K562 (cell line): ENCODE results near the gene OTULIN. TPM values are rescaled to one million over a fixed set of nuclear protein-coding genes. Genes with fewer than 3 reads are reported as not detected.

Source experiments
- ARNT ChIP-seq, 2 experiments: fragments of 450-650 bp; IDR thresholded peaks; 2 replicates each; pipeline ENCODE4 v1.6.1; 2016; ENCODE audit warnings: mild to moderate bottlenecking in 1 of 2
- GABPB1 ChIP-seq: sonication (generic); formaldehyde crosslinking; IDR thresholded peaks from 2 replicates; pipeline ENCODE4 v1.8.0; 2022; ENCODE audit warnings: mild to moderate bottlenecking, missing genetic modification reagents
- GTF3C2 ChIP-seq: IDR thresholded peaks from 3 replicates; pipeline ENCODE4 v1.6.1; 2011; ENCODE audit warnings: borderline replicate concordance, mild to moderate bottlenecking, moderate library complexity; ENCODE audit not compliant: insufficient read length; ENCODE audit errors: extremely low read depth
- NR2C1 ChIP-seq, 2 experiments: fragments of 450-650 bp; IDR thresholded peaks; 2 replicates each; pipeline ENCODE4 v1.6.1; 2017; ENCODE audit warnings: mild to moderate bottlenecking in 2 of 2, antibody characterized with exemption in 1 of 2, inconsistent platforms in 1 of 2, missing compliant biosample characterization in 1 of 2, missing genetic modification characterization in 1 of 2
- RBM39 ChIP-seq: fragments of 200-400 bp; formaldehyde crosslinking; optimal IDR thresholded peaks from 2 replicates; pipeline ENCODE3; 2018; ENCODE audit warnings: low read depth, low read length
- RFX1 ChIP-seq: fragments of 450-650 bp; IDR thresholded peaks from 2 replicates; pipeline ENCODE4 v1.6.1; 2016; ENCODE audit warnings: mild to moderate bottlenecking, moderate library complexity
- SAFB ChIP-seq: fragments of 200-400 bp; formaldehyde crosslinking; IDR thresholded peaks from 2 replicates; pipeline ENCODE4 v1.6.1; 2017; ENCODE audit warnings: low read depth, low read length, borderline replicate concordance
- SAFB2 ChIP-seq: fragments of 200-400 bp; formaldehyde crosslinking; IDR thresholded peaks from 2 replicates; pipeline ENCODE4 v1.6.1; 2018; ENCODE audit warnings: borderline replicate concordance, low read length, low read depth, moderate library complexity; ENCODE audit not compliant: severe bottlenecking
- TAF1 ChIP-seq: IDR thresholded peaks from 2 replicates; pipeline ENCODE4 v1.6.1; 2011; ENCODE audit warnings: mild to moderate bottlenecking, low read length, moderate library complexity; ENCODE audit not compliant: insufficient read depth, control insufficient read depth, severe bottlenecking; ENCODE audit errors: extremely low read depth
- XRCC4 ChIP-seq: IDR thresholded peaks from one replicate; pipeline ENCODE4 v1.6.1; 2011; ENCODE audit not compliant: insufficient read depth, insufficient read length; ENCODE audit errors: extremely low read depth
- ZBTB34 ChIP-seq: fragments of 250-450 bp; sonication (Bioruptor Pico); IDR thresholded peaks from 2 replicates; pipeline ENCODE4 v1.8.0; 2021; ENCODE audit warnings: mild to moderate bottlenecking, moderate library complexity
- ZNF407 ChIP-seq: fragments of 450-650 bp; IDR thresholded peaks from 2 replicates; pipeline ENCODE4 v1.6.1; 2016; ENCODE audit warnings: low read depth
- ZNF76 ChIP-seq: fragments of 250-450 bp; sonication (Bioruptor Pico); IDR thresholded peaks from 2 replicates; pipeline ENCODE4 v1.4.0; 2020; ENCODE audit warnings: mild to moderate bottlenecking, moderate library complexity, borderline replicate concordance
- ZNF766 ChIP-seq: fragments of 200-800 bp; sonication (Bioruptor generic); conservative IDR thresholded peaks from 2 replicates; pipeline ENCODE4 v1.6.1; 2016; ENCODE audit warnings: missing genetic modification characterization, missing compliant biosample characterization
- polyA plus RNA-seq, 8 experiments: library from polyadenylated mRNA; depleted of rRNA in 4 of 8; stranded (reverse) in 5 of 8; unstranded in 3 of 8; fragments of >200 nt; fragmentation: Nextera tagmentation in 2 of 8; fragmentation: Illumina TruSeq in 1 of 8; extraction: Ambion mirVana in 2 of 8; extraction: Trizol in 1 of 8; gene quantifications; 2 replicates each; pipeline versions ENCODE4 v1.2.1 to v1.2.3, GENCODE V29; 2011 to 2014; ENCODE audit warnings: inconsistent platforms in 1 of 8, missing spikeins in 1 of 8
- total RNA-seq, 7 experiments: library from RNA; depleted of rRNA in 6 of 7; stranded (reverse); fragments of >200 nt in 6 of 7; fragmentation: Illumina TruSeq in 2 of 7; extraction: Trizol in 2 of 7; gene quantifications; 2 replicates each; pipeline versions ENCODE4 v1.2.1 to v1.2.3, GENCODE V29; 2011 to 2021; ENCODE audit warnings: low replicate concordance in 1 of 7

Gene OTULIN
- total and polyA plus RNA-seq, 9 of the 15 experiments (the other 6 are each of a cell fraction or from before 2014, with no cell fraction given): 3.3 to 33.6 (median 20.1) TPM

- TF ChIP-seq ZBTB34 (CRISPR knock-in tag) (no peak), ZNF766 (CRISPR knock-in tag) (no peak; the same call in 1 of the 2 replicates), NR2C1 (IDR thresholded peaks at IDR 0.05) (peak; percentile 94), NR2C1 (tag; IDR thresholded peaks at IDR 0.05) (peak; percentile 96), RFX1 (no peak), SAFB (peak; percentile 96), GABPB1 (CRISPR knock-in tag) (peak; percentile 56), ZNF407 (no peak), ARNT (IDR thresholded peaks at IDR 0.05) (no peak), GTF3C2 (no peak), ZNF76 (CRISPR knock-in tag) (no peak), XRCC4 (no peak), TAF1 (peak; percentile 50), SAFB2 (no peak), RBM39 (no peak)
Measured at GRCh38 chr5:14664270-14665100, at the start of gene OTULIN (continued).
